ENCODE measurements around the gene TGIF1. TPM values are rescaled to one million over a fixed set of nuclear protein-coding genes. Genes with fewer than 3 reads are reported as not detected.

Gene TGIF1
- total RNA-seq, 4 donors from 2014 or later: 89.4 to 122 (median 108) TPM

- Histone ChIP-seq H3K4me1 (peaks cover 62% of the 10 kb centered on the region), H3K27ac (peak overlapping the region; percentile 100), H3K36me3 (peaks cover 29% of the 10 kb centered on the region), H3K27me3 (no peaks in the 10 kb centered on the region), H3K9me3 (no peaks in the 10 kb centered on the region), H3K4me3 (peak overlapping the region; percentile 90)
- WGBS: under 1% methylated on average over 21 of the region's 21 CpGs
- TF ChIP-seq CTCF (IDR thresholded peaks at IDR 0.05) (no peak), POLR2AphosphoS5 (IDR thresholded peaks at IDR 0.05) (peak in 1 of 3 donors; percentile 70), POLR2A (IDR thresholded peaks at IDR 0.05) (no peak), EP300 (IDR thresholded peaks at IDR 0.05) (no peak)
- DNase-seq (ENCODE audit: low spot score in 2 of 2): peak; percentile 85 to 87
Measured at GRCh38 chr18:3453540-3454364, 3.8 kb downstream of the TGIF1 start.

GRCh38 chr18:3454365-3455089, 4.6 kb downstream of the TGIF1 start:
- Histone ChIP-seq H3K9me3 (no peaks in the 10 kb centered on the region), H3K36me3 (peaks cover 32% of the 10 kb centered on the region), H3K4me1 (peaks cover 67% of the 10 kb centered on the region), H3K4me3 (peak overlapping the region; percentile 90), H3K27ac (peak overlapping the region; percentile 100), H3K27me3 (no peaks in the 10 kb centered on the region)
- no peak for DNase-seq (ENCODE audit: low spot score in 2 of 2)
- 2% methylated on average over 4 of the region's 4 CpGs for WGBS
- TF ChIP-seq POLR2AphosphoS5 (IDR thresholded peaks at IDR 0.05) (no peak), CTCF (IDR thresholded peaks at IDR 0.05) (peak; percentile 40 to 45), POLR2A (IDR thresholded peaks at IDR 0.05) (no peak), EP300 (IDR thresholded peaks at IDR 0.05) (no peak)

- TF ChIP-seq POLR2AphosphoS5 (IDR thresholded peaks at IDR 0.05) (no peak), EP300 (IDR thresholded peaks at IDR 0.05) (no peak), CTCF (IDR thresholded peaks at IDR 0.05) (no peak), POLR2A (IDR thresholded peaks at IDR 0.05) (no peak)
- peak overlapping the region; percentile 90 for H3K4me3 ChIP-seq
- peak overlapping the region; percentile 100 for H3K27ac ChIP-seq
- no peaks in the 10 kb centered on the region for H3K27me3 ChIP-seq
- H3K36me3 ChIP-seq: peaks cover 32% of the 10 kb centered on the region
- 23% methylated on average over 3 of the region's 3 CpGs for WGBS
- peaks cover 67% of the 10 kb centered on the region for H3K4me1 ChIP-seq
- H3K9me3 ChIP-seq: no peaks in the 10 kb centered on the region
- no peak for DNase-seq (ENCODE audit: low spot score in 2 of 2)
Measured at GRCh38 chr18:3455090-3455635, 5.2 kb downstream of the TGIF1 start.

- peaks cover 67% of the 10 kb centered on the region for H3K4me1 ChIP-seq
- no peak for DNase-seq (ENCODE audit: low spot score in 2 of 2)
- no peaks in the 10 kb centered on the region for H3K27me3 ChIP-seq
- TF ChIP-seq POLR2AphosphoS5 (IDR thresholded peaks at IDR 0.05) (no peak), CTCF (IDR thresholded peaks at IDR 0.05) (no peak)
- H3K27ac ChIP-seq: peak overlapping the region; percentile 48
- WGBS: 71% methylated on average over 10 of the region's 10 CpGs
- no peaks in the 10 kb centered on the region for H3K9me3 ChIP-seq
- H3K36me3 ChIP-seq: peaks cover 41% of the 10 kb centered on the region
- H3K4me3 ChIP-seq: no peak overlapping the region
Measured at GRCh38 chr18:3455907-3456685, 6.1 kb downstream of the TGIF1 start.
